ENCODE measurements around the gene RFX4. TPM values are rescaled to one million over a fixed set of nuclear protein-coding genes. Genes with fewer than 3 reads are reported as not detected.

Gene RFX4
- total and polyA plus RNA-seq, 2 of the 8 experiments (the other 6 are each of a cell fraction or from before 2014, with no cell fraction given) = 0.06 TPM; not detected in 1

DNA sequence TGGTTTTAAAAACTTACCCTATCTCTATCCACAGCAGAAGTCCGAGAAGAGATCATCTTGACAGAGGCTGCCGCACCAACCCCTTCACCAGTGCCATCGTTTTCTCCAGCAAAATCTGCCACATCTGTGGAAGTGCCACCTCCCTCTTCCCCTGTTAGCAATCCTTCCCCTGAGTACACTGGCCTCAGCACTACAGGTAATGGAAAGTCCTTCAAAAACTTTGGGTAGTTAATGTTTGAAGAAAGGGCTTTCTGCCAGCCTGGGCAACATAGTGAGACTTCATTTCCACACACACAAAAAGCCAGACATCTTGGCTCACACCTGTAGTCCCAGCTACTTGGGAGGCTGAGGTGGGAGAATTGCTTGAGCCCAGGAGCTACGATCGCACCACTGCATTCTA, 150.1 kb downstream of the RFX4 start:
- no peaks in the 10 kb centered on the region for H3K9me3 ChIP-seq (ENCODE audit: insufficient read depth in 2 of 2, low read depth in 1 of 2, low read length in 1 of 2)
- no peak overlapping the region for H3K4me3 ChIP-seq (ENCODE audit: extremely low read depth in 1 of 4, insufficient read depth in 2 of 4, low read depth in 3 of 4, low read length in 4 of 4)
- FAIRE-seq (no peak), DNase-seq (ENCODE audit: low read depth in 1 of 2, low spot score in 2 of 2) (no peak)
- H4K20me1 ChIP-seq (replicated peaks in 1 of 2; ENCODE audit: control insufficient read depth in 1 of 2, insufficient read depth in 2 of 2, low read length in 2 of 2) = no peaks in the 10 kb centered on the region
- no peaks in the 10 kb centered on the region for H3K79me1 ChIP-seq (ENCODE audit: low read depth, low read length)
- no peak overlapping the region for H3K18ac ChIP-seq (ENCODE audit: extremely low read depth, low read length)
- ChIA-PET CTCF (ENCODE audit: partially characterized antibody) (interaction anchor here (1.4 to 2.3 kb wide), 2 partner anchors 10 kb away, joined by 4 to 6 read pairs; no protein-coding TSS in a partner anchor), POLR2A (ENCODE audit: partially characterized antibody) (no interaction called here)
- no peak overlapping the region for H4K8ac ChIP-seq (ENCODE audit: extremely low read depth, insufficient read depth, low read length)
- H3K9ac ChIP-seq (replicated peaks in 1 of 4; ENCODE audit: extremely low read depth in 1 of 4, low read depth in 3 of 4, low read length in 3 of 4) = no peak overlapping the region
- no peak overlapping the region for H2BK120ac ChIP-seq (replicated peaks; ENCODE audit: low read depth, low read length)
- no peak overlapping the region for H2BK5ac ChIP-seq (ENCODE audit: low read depth, low read length)
- no peak overlapping the region for H2AFZ ChIP-seq (ENCODE audit: low read length)
- no peak overlapping the region for H2AK5ac ChIP-seq (ENCODE audit: low read depth, low read length)
- no peak overlapping the region for H3K4ac ChIP-seq (replicated peaks; ENCODE audit: insufficient read length, low read depth, low read length)
- no peak overlapping the region for H2BK12ac ChIP-seq (ENCODE audit: low read depth, low read length)
- peaks cover 0 to 2% (median 0%) of the 10 kb centered on the region in 4 experiments; a peak in 1 of 7 replicates for H3K4me1 ChIP-seq (replicated peaks in 1 of 4; ENCODE audit: control insufficient read depth in 3 of 4, insufficient read depth in 4 of 4, low read length in 3 of 4)
- no peaks in the 10 kb centered on the region for H3K79me2 ChIP-seq (ENCODE audit: control insufficient read depth in 1 of 2, insufficient read depth in 2 of 2, low read length in 2 of 2)
- no peak overlapping the region for H2BK15ac ChIP-seq (ENCODE audit: low read length)
- TF ChIP-seq RBBP5 (IDR thresholded peaks at IDR 0.05; ENCODE audit: borderline replicate concordance, low read depth, low read length) (no peak), TAF7 (optimal IDR thresholded peaks at IDR 0.05; ENCODE audit: borderline replicate concordance, low read depth, low read length) (no peak), HDAC6 (IDR thresholded peaks at IDR 0.05; ENCODE audit: low read depth, low read length) (no peak)
- no peak overlapping the region for H3K4me2 ChIP-seq (ENCODE audit: insufficient read depth in 1 of 2, low read depth in 2 of 2, low read length in 2 of 2)
- no peak overlapping the region for H3K56ac ChIP-seq (replicated peaks; ENCODE audit: insufficient read length, low read depth, low read length)
- no peak overlapping the region for H2BK20ac ChIP-seq (ENCODE audit: low read length)
- H4K5ac ChIP-seq (ENCODE audit: insufficient read length, low read depth, low read length) = no peak overlapping the region
- no peak overlapping the region for H4K91ac ChIP-seq (replicated peaks; ENCODE audit: insufficient read length, low read length)
- H3K36me3 ChIP-seq (ENCODE audit: control insufficient read depth in 2 of 4, insufficient read depth in 4 of 4, low read length in 3 of 4) = no peaks in the 10 kb centered on the region
- WGBS, 2 experiments (ENCODE audit: extremely low coverage in 1 of 2, insufficient coverage in 1 of 2, insufficient read length in 1 of 2, insufficient replicate concordance in 2 of 2, low coverage in 1 of 2, low lambda C conversion rate in 2 of 2, missing lambda C conversion rate in 1 of 2) = 82% methylated on average over 5 of the region's 5 CpGs; no CpG with 5 or more reads in 1 of the 2 experiments
- H3K27ac ChIP-seq (ENCODE audit: low read depth, low read length) = no peak overlapping the region
- no peak overlapping the region for H3K23ac ChIP-seq (ENCODE audit: insufficient read length)
- no peaks in the 10 kb centered on the region for H3K27me3 ChIP-seq (replicated peaks in 1 of 4; ENCODE audit: control insufficient read depth in 3 of 4, extremely low read depth in 1 of 4, insufficient read depth in 3 of 4, low read length in 3 of 4)
- H3K23me2 ChIP-seq (ENCODE audit: low read depth, low read length) = no peaks in the 10 kb centered on the region
- H3K14ac ChIP-seq (ENCODE audit: insufficient read length) = no peak overlapping the region
